PFSK-1 (cell line): ENCODE measurements around the gene TM2D3.

Experiments used
- REST ChIP-seq, 2 experiments: IDR thresholded peaks; 2 replicates each; pipeline versions ENCODE4 v1.6.1 to v1.8.0; 2011 to 2012; ENCODE audit warnings: low read depth in 2 of 2, low read length in 2 of 2, control low read depth in 1 of 2, inconsistent platforms in 1 of 2, mild to moderate bottlenecking in 1 of 2, moderate library complexity in 1 of 2; ENCODE audit not compliant: insufficient read depth in 1 of 2
- SIN3A ChIP-seq: IDR thresholded peaks from 2 replicates; pipeline ENCODE4 v1.6.1; 2012; ENCODE audit warnings: mild to moderate bottlenecking, low read length, moderate library complexity, borderline replicate concordance; ENCODE audit not compliant: insufficient read depth
- TAF1 ChIP-seq: IDR thresholded peaks from 2 replicates; pipeline ENCODE4 v1.6.1; 2012; ENCODE audit warnings: low read length, control low read depth, borderline replicate concordance; ENCODE audit not compliant: insufficient read depth

- TF ChIP-seq REST (IDR thresholded peaks at IDR 0.05; ENCODE audit: insufficient read depth in 1 of 2, low read depth in 2 of 2, low read length in 2 of 2) (no peak), SIN3A (no peak), TAF1 (no peak)
These were observed 37.7 kb upstream of the TM2D3 start for GRCh38 chr15:101689901-101690300.
